Psoas muscle (tissue), 8 donors: ENCODE results near the gene MTREX. TPM values are rescaled to one million over a fixed set of nuclear protein-coding genes. Genes with fewer than 3 reads are reported as not detected.

ENCODE experiments used
- ATAC-seq, 4 donors: fragments of 200-7000 bp; cut with Tn5 transposase; one replicate each; pipeline ENCODE4 v1.9.1; 2020; ENCODE audit warnings: moderate library complexity in 3 of 4, mild to moderate bottlenecking in 2 of 4
- DNase-seq, 2 donors: peaks; one replicate each; pipeline ENCODE4 v3.0.0-alpha.2; 2020
- H3K27ac ChIP-seq: fragments of 200-600 bp; one replicate; pipeline ENCODE4 v1.8.0; 2022
- H3K27me3 ChIP-seq, 3 donors: fragments of 200-600 bp in 1 of 3; one replicate each; pipeline versions ENCODE4 v1.6.1 to v1.8.0; 2013 to 2022; ENCODE audit warnings: low read length in 2 of 3, mild to moderate bottlenecking in 2 of 3, moderate library complexity in 1 of 3; ENCODE audit not compliant: insufficient read depth in 3 of 3
- H3K36me3 ChIP-seq, 2 donors: fragments of 200-600 bp in 1 of 2; one replicate each; pipeline versions ENCODE4 v1.6.1 to v1.8.0; 2013 to 2022; ENCODE audit warnings: low read depth in 1 of 2, mild to moderate bottlenecking in 1 of 2, moderate library complexity in 1 of 2; ENCODE audit not compliant: insufficient read depth in 1 of 2
- H3K4me1 ChIP-seq: fragments of 200-600 bp; one replicate; pipeline ENCODE4 v1.8.0; 2022
- H3K4me3 ChIP-seq: fragments of 200-600 bp; one replicate; pipeline ENCODE4 v1.8.0; 2022; ENCODE audit warnings: mild to moderate bottlenecking
- H3K9me3 ChIP-seq: fragments of 200-600 bp; one replicate; pipeline ENCODE4 v1.8.0; 2022
- CTCF ChIP-seq: fragments of 200-600 bp; IDR thresholded peaks from one replicate; pipeline ENCODE4 v1.8.0; 2022; ENCODE audit warnings: antibody characterized with exemption
- WGBS, 3 donors: extraction: QIAGEN DNeasy Blood & Tissue Kit; methylation state at CpG; one replicate each; pipeline versions ENCODE4 v1.1.6 to v1.1.7; 2013; 5-methylcytosine and 5-hydroxymethylcytosine counted together
- intact Hi-C, 2 donors: fragments of 100-400 bp; cut with DNase I; formaldehyde crosslinking; loops; one replicate each; pipeline versions ENCODE4 v1.11.0 to v1.14.2; 2022
- polyA plus RNA-seq, 3 donors: library from polyadenylated mRNA; stranded (reverse); fragments of 200-250 nt; gene quantifications; one replicate each; pipeline ENCODE4 v1.2.3, GENCODE V29; 2013
- total RNA-seq, 4 donors: library from RNA; stranded (reverse); fragmentation: NEBNext Ultra II Directional in 2 of 4; extraction: Animal tissue kit (Norgen Biotek cat#: 25700) in 2 of 4; gene quantifications; one replicate each; pipeline versions ENCODE4 v1.2.1 to v1.2.4, GENCODE V29; 2021 to 2023
- donor health status: healthy with polysubstance abuse.
- donor health status: DM: no; HTN: no; CAD: no; lungs with moderate emphysema.
- donor health status: Bipolar disorder and iron deficiency.
- donor health status: healthy.
- donor health status: DM: yes; HTN: yes; CAD: no.
- donor health status: DM: no; HTN: no; CAD: no.
- donor health status: DM: no; HTN: no; CAD: no.
- donor health status: DM: yes; HTN: yes; CAD: no.

The MTREX gene
- total and polyA plus RNA-seq, 7 donors, result 26.7 to 79.4 (median 59.5) TPM

GRCh38 chr5:55392669-55393068 lies 84.9 kb downstream of the MTREX start:
- no peaks in the 10 kb centered on the region for H3K27me3 ChIP-seq
- peaks cover 5 to 49% of the 10 kb centered on the region in 2 donors for H3K36me3 ChIP-seq
- H3K4me1 ChIP-seq, result no peaks in the 10 kb centered on the region
- ATAC-seq, result no peak
- 97 to 100% (median 100%) methylated on average over 1 of the region's 1 CpG for WGBS, 3 donors
- no peak for TF ChIP-seq CTCF
- intact Hi-C loops, result no loop called here
- DNase-seq, result no peak
- peaks cover 3% of the 10 kb centered on the region for H3K9me3 ChIP-seq
- H3K4me3 ChIP-seq, result no peak overlapping the region
- H3K27ac ChIP-seq, result no peak overlapping the region

GRCh38 chr5:55393501-55394175 lies 85.8 kb downstream of the MTREX start:
- 39 to 44% (median 42%) methylated on average over 2 of the region's 2 CpGs for WGBS, 3 donors
- H3K27me3 ChIP-seq, result no peaks in the 10 kb centered on the region
- DNase-seq, result no peak
- peaks cover 5 to 49% of the 10 kb centered on the region in 2 donors for H3K36me3 ChIP-seq
- H3K27ac ChIP-seq, result no peak overlapping the region
- no peaks in the 10 kb centered on the region for H3K4me1 ChIP-seq
- no peak overlapping the region for H3K4me3 ChIP-seq
- peaks cover 3% of the 10 kb centered on the region for H3K9me3 ChIP-seq
- TF ChIP-seq CTCF, result no peak
- ATAC-seq, result no peak
- intact Hi-C loops, result no loop called here

GRCh38 chr5:55402199-55402598 lies 94.4 kb downstream of the MTREX start:
- H3K36me3 ChIP-seq, result peaks cover 7 to 95% of the 10 kb centered on the region in 2 donors
- ATAC-seq, result peak in 1 of 4 donors; percentile 10
- intact Hi-C loops, result loop anchor here in 1 of 2 donors (10.0 kb wide), 1 partner anchor 57 kb away; no protein-coding TSS in a partner anchor

GRCh38 chr5:55406292-55406691 lies 98.5 kb downstream of the MTREX start:
- ATAC-seq (no peak), DNase-seq (no peak)
- no peak for TF ChIP-seq CTCF
- Histone ChIP-seq H3K36me3 (peaks cover 4 to 74% of the 10 kb centered on the region in 2 donors), H3K9me3 (no peaks in the 10 kb centered on the region), H3K27ac (no peak overlapping the region), H3K4me1 (no peaks in the 10 kb centered on the region), H3K27me3 (no peaks in the 10 kb centered on the region), H3K4me3 (no peak overlapping the region)
- 52 to 60% (median 54%) methylated on average over 2 of the region's 2 CpGs for WGBS, 3 donors
- intact Hi-C loops, result loop anchor here in 1 of 2 donors (5.0 to 10.0 kb wide), 2 partner anchors 61 to 286 kb away; no protein-coding TSS in a partner anchor

More at GRCh38 chr5:55402199-55402598, 94.4 kb downstream of the MTREX start:
- H3K4me1 ChIP-seq, result no peaks in the 10 kb centered on the region
- H3K27ac ChIP-seq, result no peak overlapping the region
- H3K27me3 ChIP-seq, result no peaks in the 10 kb centered on the region
- H3K4me3 ChIP-seq, result no peak overlapping the region
- H3K9me3 ChIP-seq, result no peaks in the 10 kb centered on the region
- no peak for TF ChIP-seq CTCF
- 41 to 46% (median 44%) methylated on average over 2 of the region's 2 CpGs for WGBS, 3 donors
- no peak for DNase-seq
